ENCODE results near the gene RCC2. TPM values are rescaled to one million over a fixed set of nuclear protein-coding genes. Genes with fewer than 3 reads are reported as not detected.
A peak's percentile ranks its signal among the peaks of the same experiment; 100 is the strongest.
"Not testable (repeated sequence)": the region's sequence is repeated elsewhere in the genome, so short reads cannot be mapped to it uniquely, and the experiment has no call there.

Gene RCC2
- total RNA-seq, 1 donor from 2014 or later: 196 TPM

DNA sequence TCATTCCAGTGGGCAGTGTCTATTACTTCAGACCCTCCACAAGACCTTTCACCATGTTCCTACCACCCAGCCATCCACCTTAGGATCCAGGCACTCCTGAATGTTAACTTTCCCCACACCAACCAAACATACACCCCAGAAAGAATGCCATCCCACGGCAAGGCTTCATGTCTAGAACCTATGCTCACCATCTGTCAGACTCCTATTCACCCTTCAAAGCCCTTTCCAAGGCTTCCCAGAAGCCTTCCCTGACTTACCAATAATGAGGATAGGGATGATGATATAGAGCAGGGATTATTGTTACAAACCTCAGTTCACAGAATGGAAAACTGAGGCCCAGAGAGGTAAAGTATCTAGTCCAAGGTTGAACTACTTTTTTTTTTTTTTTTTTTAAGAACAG lies 19.3 kb upstream of the RCC2 start:
- no peak overlapping the region for H3K27ac Mint-ChIP-seq

DNA sequence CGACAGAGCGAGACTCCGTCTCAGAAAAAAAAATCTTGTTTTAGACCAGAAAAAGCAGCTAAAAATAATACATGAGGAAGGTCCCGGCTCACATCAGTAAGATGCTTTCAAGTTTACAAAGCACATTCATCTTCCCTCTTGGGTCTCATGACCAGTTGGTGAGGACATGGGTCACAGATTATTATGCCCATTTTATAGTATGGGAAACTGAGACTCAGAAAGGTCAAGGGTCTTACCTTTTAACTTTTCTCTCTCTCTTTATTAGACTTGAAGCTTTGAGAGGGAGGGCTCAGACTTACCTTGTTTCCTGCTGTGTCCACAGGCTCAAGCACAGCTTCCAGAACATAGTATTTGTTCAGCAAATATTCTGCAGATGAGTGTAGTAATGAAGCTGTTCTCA lies 13.2 kb upstream of the RCC2 start:
- no peak for DNase-seq (ENCODE audit: low spot score, unreplicated experiment)
- TF ChIP-seq, protein P1, sequence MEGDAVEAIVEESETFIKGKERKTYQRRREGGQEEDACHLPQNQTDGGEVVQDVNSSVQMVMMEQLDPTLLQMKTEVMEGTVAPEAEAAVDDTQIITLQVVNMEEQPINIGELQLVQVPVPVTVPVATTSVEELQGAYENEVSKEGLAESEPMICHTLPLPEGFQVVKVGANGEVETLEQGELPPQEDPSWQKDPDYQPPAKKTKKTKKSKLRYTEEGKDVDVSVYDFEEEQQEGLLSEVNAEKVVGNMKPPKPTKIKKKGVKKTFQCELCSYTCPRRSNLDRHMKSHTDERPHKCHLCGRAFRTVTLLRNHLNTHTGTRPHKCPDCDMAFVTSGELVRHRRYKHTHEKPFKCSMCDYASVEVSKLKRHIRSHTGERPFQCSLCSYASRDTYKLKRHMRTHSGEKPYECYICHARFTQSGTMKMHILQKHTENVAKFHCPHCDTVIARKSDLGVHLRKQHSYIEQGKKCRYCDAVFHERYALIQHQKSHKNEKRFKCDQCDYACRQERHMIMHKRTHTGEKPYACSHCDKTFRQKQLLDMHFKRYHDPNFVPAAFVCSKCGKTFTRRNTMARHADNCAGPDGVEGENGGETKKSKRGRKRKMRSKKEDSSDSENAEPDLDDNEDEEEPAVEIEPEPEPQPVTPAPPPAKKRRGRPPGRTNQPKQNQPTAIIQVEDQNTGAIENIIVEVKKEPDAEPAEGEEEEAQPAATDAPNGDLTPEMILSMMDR (IDR thresholded peaks at IDR 0.05; ENCODE audit: unreplicated experiment): no peak
- H3K36me3 Mint-ChIP-seq (ENCODE audit: insufficient read depth): no peaks in the 10 kb centered on the region
- no peaks in the 10 kb centered on the region for H3K4me1 Mint-ChIP-seq (ENCODE audit: low read depth)
- no peak overlapping the region for H3K4me3 Mint-ChIP-seq (ENCODE audit: low read depth)
- H3K9me3 Mint-ChIP-seq (ENCODE audit: low read depth): no peaks in the 10 kb centered on the region
- peaks cover 10% of the 10 kb centered on the region for H3K27me3 Mint-ChIP-seq
- H3K27ac Mint-ChIP-seq: no peak overlapping the region

More for the DNA sequence above, 19.3 kb upstream of the RCC2 start:
- H3K9me3 Mint-ChIP-seq (ENCODE audit: low read depth): no peaks in the 10 kb centered on the region
- H3K4me1 Mint-ChIP-seq (ENCODE audit: low read depth): no peaks in the 10 kb centered on the region
- H3K27me3 Mint-ChIP-seq: peaks cover 3% of the 10 kb centered on the region
- no peaks in the 10 kb centered on the region for H3K36me3 Mint-ChIP-seq (ENCODE audit: insufficient read depth)
- no peak for DNase-seq (ENCODE audit: low spot score, unreplicated experiment)
- TF ChIP-seq, protein P1 (IDR thresholded peaks at IDR 0.05; ENCODE audit: unreplicated experiment): no peak
- no peak overlapping the region for H3K4me3 Mint-ChIP-seq (ENCODE audit: low read depth)

DNA sequence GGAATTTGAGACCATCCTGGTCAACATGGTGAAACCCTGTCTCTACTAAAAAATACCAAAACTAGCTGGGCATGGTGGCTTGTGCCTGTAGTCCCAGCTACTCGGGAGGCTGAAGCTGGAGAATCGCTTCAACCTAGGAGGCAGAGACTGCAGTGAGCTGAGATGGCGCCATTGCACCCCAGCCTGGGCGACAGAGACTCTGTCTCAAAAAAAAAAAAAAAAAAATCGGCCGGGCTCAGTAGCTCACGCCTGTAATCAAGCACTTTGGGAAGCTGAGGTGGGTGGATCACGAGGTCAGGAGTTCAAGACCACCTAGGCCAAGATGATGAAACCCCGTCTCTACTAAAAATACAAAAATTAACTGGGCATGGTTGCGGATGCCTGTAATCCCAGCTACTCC lies 12.7 kb upstream of the RCC2 start:
- H3K27ac Mint-ChIP-seq; H3K4me3 Mint-ChIP-seq (ENCODE audit: low read depth); H3K4me1 Mint-ChIP-seq (ENCODE audit: low read depth); H3K36me3 Mint-ChIP-seq (ENCODE audit: insufficient read depth); DNase-seq (ENCODE audit: low spot score, unreplicated experiment); H3K9me3 Mint-ChIP-seq (ENCODE audit: low read depth): not testable (repeated sequence)
- H3K27me3 Mint-ChIP-seq: peaks cover 11% of the 10 kb centered on the region

DNA sequence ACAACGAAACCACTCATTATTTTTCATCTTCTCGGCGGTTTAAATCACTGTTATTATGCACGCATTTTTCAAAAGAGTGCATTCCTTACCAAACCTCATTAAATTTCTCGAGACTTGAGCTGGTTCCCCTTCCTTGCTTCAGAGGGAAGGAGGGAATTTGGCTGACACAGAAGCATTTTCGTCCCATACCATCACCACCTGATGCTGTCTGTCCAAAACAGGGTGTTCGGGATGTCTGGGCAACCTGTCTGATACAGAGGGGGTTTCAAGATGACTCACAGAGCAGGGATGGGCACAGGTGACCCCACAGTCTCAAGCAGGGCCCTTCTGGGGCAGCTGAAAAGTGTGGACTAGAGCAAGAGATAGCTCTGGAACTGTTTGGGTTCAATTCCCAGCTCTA lies 12.3 kb upstream of the RCC2 start:
- TF ChIP-seq, protein P1 (IDR thresholded peaks at IDR 0.05; ENCODE audit: unreplicated experiment): no peak
- no peak overlapping the region for H3K4me3 Mint-ChIP-seq (ENCODE audit: low read depth)
- no peak overlapping the region for H3K27ac Mint-ChIP-seq

DNA sequence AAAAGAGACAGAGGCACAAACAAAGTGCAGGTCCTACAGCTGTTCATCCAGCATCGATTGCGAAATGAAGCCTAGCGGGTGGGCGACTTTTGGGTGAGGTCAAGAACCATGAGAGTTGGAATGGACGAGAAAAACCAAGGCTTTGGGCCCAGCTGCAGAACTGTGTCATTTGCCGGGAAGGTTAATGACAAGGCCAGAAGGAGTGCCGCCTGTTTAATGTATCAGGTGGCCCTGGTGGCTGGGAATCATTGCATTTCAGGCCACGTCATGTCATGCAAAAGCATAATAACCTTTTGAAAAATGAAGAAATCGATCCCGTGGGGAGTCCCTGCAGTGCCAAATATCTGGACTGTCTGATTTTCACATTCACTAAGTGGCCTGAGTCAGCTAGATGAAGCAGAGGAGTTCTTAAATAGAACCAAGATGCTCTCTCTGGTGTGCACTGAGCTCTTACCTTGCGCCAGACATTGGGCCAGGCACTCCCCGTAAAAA lies 8.1 kb upstream of the RCC2 start:
- no peak for DNase-seq (ENCODE audit: low spot score, unreplicated experiment)
- Mint-ChIP-seq H3K4me3 (ENCODE audit: low read depth) (no peak overlapping the region), H3K9me3 (ENCODE audit: low read depth) (no peaks in the 10 kb centered on the region), H3K4me1 (ENCODE audit: low read depth) (peaks cover 11% of the 10 kb centered on the region), H3K27me3 (peaks cover 22% of the 10 kb centered on the region), H3K36me3 (ENCODE audit: insufficient read depth) (no peaks in the 10 kb centered on the region), H3K27ac (no peak overlapping the region)
- TF ChIP-seq, protein P1 (IDR thresholded peaks at IDR 0.05; ENCODE audit: unreplicated experiment): no peak

More for the DNA sequence above, 12.3 kb upstream of the RCC2 start:
- Mint-ChIP-seq H3K9me3 (ENCODE audit: low read depth) (no peaks in the 10 kb centered on the region), H3K36me3 (ENCODE audit: insufficient read depth) (no peaks in the 10 kb centered on the region), H3K4me1 (ENCODE audit: low read depth) (peaks cover 2% of the 10 kb centered on the region), H3K27me3 (peaks cover 11% of the 10 kb centered on the region)
- DNase-seq (ENCODE audit: low spot score, unreplicated experiment): no peak

DNA sequence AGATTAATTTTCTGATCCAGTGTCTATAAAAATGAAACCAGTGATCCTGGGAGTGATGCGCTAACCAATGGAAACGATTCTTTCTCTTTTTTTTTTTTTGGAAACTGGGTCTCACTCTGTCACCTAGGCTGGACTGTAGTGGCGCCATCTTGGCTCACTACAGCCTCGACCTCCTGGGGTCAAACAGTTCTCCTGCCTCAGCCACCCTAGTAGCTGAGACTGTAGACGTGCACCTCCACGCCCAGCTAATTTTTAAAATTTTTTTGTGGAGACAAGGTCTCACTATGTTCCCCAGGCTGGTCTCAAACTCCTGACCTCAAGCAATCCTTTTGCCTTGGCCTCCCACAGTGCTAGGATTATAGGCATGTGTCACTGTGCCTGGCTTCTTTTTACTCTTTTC lies 3.4 kb upstream of the RCC2 start:
- H3K27me3 Mint-ChIP-seq: peaks cover 36% of the 10 kb centered on the region
- H3K36me3 Mint-ChIP-seq (ENCODE audit: insufficient read depth): no peaks in the 10 kb centered on the region
- peak overlapping the region; percentile 37 for H3K27ac Mint-ChIP-seq
- peaks cover 24% of the 10 kb centered on the region for H3K4me1 Mint-ChIP-seq (ENCODE audit: low read depth)
- H3K9me3 Mint-ChIP-seq (ENCODE audit: low read depth): no peaks in the 10 kb centered on the region
- no peak overlapping the region for H3K4me3 Mint-ChIP-seq (ENCODE audit: low read depth)
- TF ChIP-seq, protein P1 (IDR thresholded peaks at IDR 0.05; ENCODE audit: unreplicated experiment): no peak
- no peak for DNase-seq (ENCODE audit: low spot score, unreplicated experiment)

Data from progenitor cell of endocrine pancreas (in vitro differentiated cells).